HepG2 (cell line): ENCODE results near the gene STRADB. TPM values are rescaled to one million over a fixed set of nuclear protein-coding genes. Genes with fewer than 3 reads are reported as not detected.

Source experiments
- RXRA ChIP-seq: sonication (generic); formaldehyde crosslinking; IDR thresholded peaks from 2 replicates; pipeline ENCODE4 v1.5.1; 2020; ENCODE audit warnings: missing genetic modification reagents
- TIGD3 ChIP-seq: sonication (generic); formaldehyde crosslinking; IDR thresholded peaks from 2 replicates; pipeline ENCODE4 v1.5.1; 2020; ENCODE audit warnings: mild to moderate bottlenecking, missing genetic modification reagents, borderline replicate concordance
- ZBTB40 ChIP-seq, 2 experiments: fragments of 450-650 bp in 1 of 2; sonication (generic) in 1 of 2; formaldehyde crosslinking in 1 of 2; IDR thresholded peaks; 2 replicates each; pipeline versions ENCODE4 v1.6.1 to v1.8.0; 2016 to 2022; ENCODE audit warnings: antibody characterized with exemption in 1 of 2, mild to moderate bottlenecking in 1 of 2, missing genetic modification reagents in 1 of 2
- ZMAT3 ChIP-seq: sonication (generic); formaldehyde crosslinking; conservative IDR thresholded peaks from 2 replicates; pipeline ENCODE4 v1.7.0; 2021; ENCODE audit warnings: missing genetic modification reagents
- ZNF362 ChIP-seq: sonication (generic); formaldehyde crosslinking; IDR thresholded peaks from 2 replicates; pipeline ENCODE4 v1.4.0; 2020; ENCODE audit warnings: missing genetic modification reagents, mild to moderate bottlenecking, borderline replicate concordance
- ZNF501 ChIP-seq: sonication (generic); formaldehyde crosslinking; IDR thresholded peaks from 2 replicates; pipeline ENCODE4 v1.5.1; 2020; ENCODE audit warnings: mild to moderate bottlenecking, moderate library complexity, missing genetic modification reagents
- ZNF740 ChIP-seq: sonication (generic); formaldehyde crosslinking; IDR thresholded peaks from 2 replicates; pipeline ENCODE4 v1.4.0; 2020; ENCODE audit warnings: missing genetic modification reagents
- polyA plus RNA-seq, 8 experiments: library from polyadenylated mRNA; depleted of rRNA in 3 of 8; stranded (reverse) in 7 of 8; unstranded in 1 of 8; fragments of >200 nt; fragmentation: Illumina TruSeq in 4 of 8; extraction: Trizol in 4 of 8; gene quantifications; 2 replicates each; pipeline versions ENCODE4 v1.2.1 to v1.2.3, GENCODE V29; 2011 to 2016; ENCODE audit warnings: low read depth in 4 of 8, missing spikeins in 1 of 8, mixed read lengths in 1 of 8; ENCODE audit not compliant: insufficient read depth in 1 of 8
- total RNA-seq, 5 experiments: library from RNA; depleted of rRNA; stranded (reverse); fragments of >200 nt; fragmentation: Illumina TruSeq; extraction: Trizol; gene quantifications; 2 replicates each; pipeline ENCODE4 v1.2.3, GENCODE V29; 2016; ENCODE audit warnings: low read depth in 1 of 5

Gene STRADB
- total and polyA plus RNA-seq, 2 of the 13 experiments (the other 11 are each of a cell fraction or from before 2014, with no cell fraction given), result 34.1 to 66.6 TPM

- no peak for TF ChIP-seq ZBTB40 (IDR thresholded peaks at IDR 0.05)
- TF ChIP-seq ZBTB40 (CRISPR knock-in tag; IDR thresholded peaks at IDR 0.05), result no peak
- no peak for TF ChIP-seq ZNF740 (CRISPR knock-in tag)
- TF ChIP-seq TIGD3, result no peak
- TF ChIP-seq RXRA (CRISPR knock-in tag), result no peak
- TF ChIP-seq ZNF362 (CRISPR knock-in tag), result no peak
- TF ChIP-seq ZMAT3 (CRISPR knock-in tag), result no peak
- no peak for TF ChIP-seq ZNF501 (CRISPR knock-in tag)
Observed at GRCh38 chr2:201471732-201472393, 20.3 kb downstream of the STRADB start (continued).
